GM12801 (cell line): Measurements from ENCODE around the gene MYO3B.

ENCODE experiments used
- CTCF ChIP-seq: IDR thresholded peaks from one replicate; pipeline ENCODE4 v1.5.1; 2011; ENCODE audit warnings: control low read depth; ENCODE audit not compliant: insufficient read length; ENCODE audit errors: extremely low read depth

Gene MYO3B

DNA sequence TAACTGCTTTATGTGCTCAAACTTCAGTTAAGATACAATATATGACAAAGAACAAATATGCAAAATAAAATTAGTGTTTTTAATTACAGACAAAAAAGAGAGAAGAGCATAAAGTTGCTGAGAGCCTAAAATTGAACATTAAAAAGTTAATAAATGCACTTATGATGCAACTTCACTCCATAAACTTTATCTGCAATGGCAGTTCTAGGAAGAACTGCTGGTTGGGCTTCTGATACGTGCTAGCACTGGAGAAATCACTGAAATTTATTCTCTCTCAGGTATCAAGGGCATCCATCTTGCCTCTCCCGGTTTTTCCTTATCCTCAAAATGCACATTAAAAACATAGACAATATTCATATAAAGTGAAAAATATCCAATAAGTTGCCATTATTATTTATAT is 35.7 kb downstream of the MYO3B start:
- TF ChIP-seq CTCF, result no peak

DNA sequence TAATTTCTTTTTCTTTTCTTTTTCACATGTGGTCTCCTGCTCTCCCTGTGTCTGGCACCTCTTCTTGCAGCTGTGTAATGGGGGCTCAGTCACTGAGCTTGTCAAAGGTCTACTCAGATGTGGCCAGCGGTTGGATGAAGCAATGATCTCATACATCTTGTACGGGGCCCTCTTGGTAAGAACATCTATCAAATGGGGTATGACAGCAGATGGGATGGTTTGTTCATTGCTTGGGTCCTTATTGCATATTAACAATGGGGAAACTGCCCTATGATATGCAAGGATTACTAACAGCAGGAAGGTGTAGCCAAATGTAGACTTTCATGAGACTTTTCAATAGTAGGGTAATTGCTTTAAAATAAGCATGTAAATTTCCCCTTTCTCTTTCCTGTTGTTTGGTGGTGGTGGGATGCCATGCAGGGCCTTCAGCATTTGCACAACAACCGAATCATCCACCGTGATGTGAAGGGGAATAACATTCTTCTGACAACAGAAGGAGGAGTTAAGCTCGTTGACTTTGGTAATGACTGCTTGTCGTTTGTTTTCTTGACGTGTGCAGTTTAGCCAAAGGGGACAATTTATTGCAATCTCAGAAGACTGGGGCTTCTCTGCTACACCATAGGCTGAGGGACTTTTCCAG is 36.5 kb downstream of the MYO3B start:
- TF ChIP-seq CTCF, result no peak

DNA sequence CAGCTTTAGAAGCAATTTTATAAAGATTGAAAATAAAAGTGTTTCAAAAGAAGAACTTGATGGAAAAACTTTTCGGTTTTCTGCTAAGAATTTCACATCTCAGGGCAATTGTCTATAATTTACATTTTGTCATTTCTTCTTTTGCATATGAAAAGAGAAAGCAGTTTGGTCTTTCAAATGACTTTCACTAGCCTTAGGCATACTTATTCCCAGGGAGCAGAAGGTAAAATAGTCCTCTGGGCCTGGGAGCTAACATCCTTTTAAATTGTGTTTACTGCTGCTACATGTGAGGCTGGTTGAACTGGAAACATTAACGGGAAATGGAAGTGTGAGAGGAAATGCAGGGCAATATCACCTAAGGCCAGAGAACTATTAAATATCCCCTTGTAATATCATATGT is 37.1 kb downstream of the MYO3B start:
- TF ChIP-seq CTCF, result no peak

DNA sequence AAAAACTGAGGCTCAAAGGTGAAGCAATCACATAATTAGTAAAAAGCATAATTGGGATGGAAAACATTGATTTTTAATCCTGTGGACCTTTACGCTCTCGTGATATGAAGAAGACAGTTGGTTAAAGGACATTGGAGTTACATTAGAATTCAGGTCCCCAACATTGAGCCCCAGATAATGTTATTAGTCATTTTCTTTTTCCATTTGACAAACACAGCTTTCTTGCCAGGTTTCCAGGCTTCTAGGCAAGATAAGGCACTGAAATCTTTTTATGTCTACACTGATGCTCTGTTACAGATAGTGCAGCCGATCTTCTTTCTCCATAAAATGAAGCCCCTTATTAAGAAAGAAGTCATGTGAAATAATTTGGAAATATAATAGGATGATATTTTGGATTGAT is 38.5 kb downstream of the MYO3B start:
- TF ChIP-seq CTCF, result no peak

GRCh38 chr2:170216981-170217380 is 39.0 kb downstream of the MYO3B start:
- TF ChIP-seq CTCF, result no peak

DNA sequence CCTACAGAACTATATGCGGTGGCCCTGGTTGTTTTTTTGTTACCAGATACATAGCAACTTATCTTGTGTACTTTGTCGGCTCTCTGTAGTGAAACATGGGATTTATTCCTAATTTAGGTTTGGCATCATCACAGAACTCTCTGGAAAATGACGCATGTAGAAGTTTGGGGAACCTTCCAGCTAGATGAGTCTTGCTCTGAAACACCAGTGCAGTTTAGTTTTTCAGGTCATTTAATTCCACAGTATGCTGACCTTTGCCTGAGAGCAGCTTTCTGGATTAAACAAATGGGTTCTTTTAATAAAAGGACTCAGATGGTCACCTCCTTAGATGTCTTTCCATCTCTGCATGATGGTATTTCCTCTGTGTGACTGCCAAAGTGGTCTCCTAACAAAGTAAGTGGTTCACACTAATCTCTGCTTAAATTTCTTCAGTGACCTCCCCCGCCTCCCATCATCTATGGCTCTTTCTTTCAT is 39.9 kb downstream of the MYO3B start:
- TF ChIP-seq CTCF, result no peak

GRCh38 chr2:170218456-170218855 is 40.5 kb downstream of the MYO3B start:
- no peak for TF ChIP-seq CTCF
